Karpas-422 (cell line): ENCODE results near the gene HS3ST2. TPM values are rescaled to one million over a fixed set of nuclear protein-coding genes. Genes with fewer than 3 reads are reported as not detected.
"Not testable (repeated sequence)": the region's sequence is repeated elsewhere in the genome, so short reads cannot be mapped to it uniquely, and the experiment has no call there.

ENCODE experiments used
- DNase-seq: peaks from one replicate; pipeline ENCODE4 v3.0.0-alpha.2; 2015
- H2AFZ ChIP-seq: fragments of 200-600 bp; sonication (generic); 2 replicates; pipeline ENCODE4 v1.6.1; 2014; ENCODE audit warnings: antibody characterized with exemption, low read length, mixed read lengths
- H3K27ac ChIP-seq: fragments of 200-600 bp; sonication (generic); 2 replicates; pipeline ENCODE4 v1.5.1; 2014; ENCODE audit warnings: mild to moderate bottlenecking, low read length, moderate library complexity
- H3K27me3 ChIP-seq: fragments of 200-600 bp; sonication (generic); 2 replicates; pipeline ENCODE4 v1.6.1; 2014; ENCODE audit warnings: low read length, mixed read lengths
- H3K36me3 ChIP-seq: fragments of 200-600 bp; sonication (generic); 2 replicates; pipeline ENCODE4 v1.6.1; 2014; ENCODE audit warnings: low read length, mixed read lengths; ENCODE audit not compliant: insufficient read depth
- H3K4me1 ChIP-seq: fragments of 200-600 bp; sonication (generic); 2 replicates; pipeline ENCODE4 v1.6.1; 2014; ENCODE audit warnings: mild to moderate bottlenecking, low read length, mixed read lengths
- H3K4me2 ChIP-seq: fragments of 200-600 bp; sonication (generic); 2 replicates; pipeline ENCODE4 v1.6.1; 2014; ENCODE audit warnings: low read length, low read depth, mild to moderate bottlenecking; ENCODE audit not compliant: poor library complexity, severe bottlenecking
- H3K4me3 ChIP-seq: fragments of 200-600 bp; sonication (generic); 2 replicates; pipeline ENCODE4 v1.5.1; 2014; ENCODE audit warnings: mild to moderate bottlenecking, antibody characterized with exemption, low read length, mixed read lengths
- H3K79me2 ChIP-seq: fragments of 200-600 bp; sonication (generic); 2 replicates; pipeline ENCODE4 v1.6.1; 2014; ENCODE audit warnings: mild to moderate bottlenecking, low read length, mixed read lengths
- H3K9ac ChIP-seq: fragments of 200-600 bp; sonication (generic); 2 replicates; pipeline ENCODE4 v1.6.0; 2014; ENCODE audit warnings: low read length
- H3K9me2 ChIP-seq: fragments of 200-600 bp; sonication (generic), shearing (Covaris generic); replicated peaks from 2 replicates; pipeline ENCODE4 v1.6.0; 2014; ENCODE audit warnings: mild to moderate bottlenecking, low read length, moderate library complexity; ENCODE audit not compliant: insufficient read depth
- H3K9me3 ChIP-seq: fragments of 300-700, 200-600 bp; sonication (generic); 2 replicates; pipeline ENCODE4 v1.6.1; 2014; ENCODE audit warnings: low read length, mixed read lengths
- H4K20me1 ChIP-seq: fragments of 200-600 bp; sonication (generic); 2 replicates; pipeline ENCODE4 v1.6.1; 2014; ENCODE audit warnings: mild to moderate bottlenecking, antibody characterized with exemption, low read length, low read depth; ENCODE audit not compliant: insufficient read depth
- total RNA-seq: library from RNA; depleted of rRNA; stranded (reverse); fragments of >200 nt; shearing (Covaris generic); gene quantifications from 2 replicates; pipeline ENCODE4 v1.2.3, GENCODE V29; 2014; ENCODE audit warnings: low replicate concordance

The HS3ST2 gene
- total RNA-seq, 1 experiment from 2014 or later, result not detected

DNA sequence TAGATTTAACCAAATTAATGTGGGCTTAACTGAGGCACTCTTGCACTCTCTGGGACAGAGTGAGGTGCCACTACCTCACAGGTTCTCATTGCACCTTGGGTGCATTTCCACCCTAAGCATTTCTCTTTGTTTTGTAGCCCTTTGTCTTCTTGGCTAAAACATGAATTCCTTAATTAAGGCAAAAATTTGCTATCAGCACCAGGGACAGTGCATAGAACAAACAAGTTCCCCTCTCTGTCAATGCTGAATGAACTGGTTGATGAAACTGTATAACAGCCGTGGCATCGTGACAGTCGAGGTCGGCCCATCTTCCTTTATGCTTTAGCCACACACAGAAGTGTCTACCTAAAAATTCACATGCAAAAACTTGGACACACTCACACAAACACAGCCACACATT is 74.8 kb downstream of the HS3ST2 start:
- Histone ChIP-seq H3K4me3 (no peak overlapping the region), H3K79me2 (no peaks in the 10 kb centered on the region), H3K9me2 (no peaks in the 10 kb centered on the region), H4K20me1 (no peaks in the 10 kb centered on the region), H3K27ac (no peak overlapping the region), H3K9me3 (no peaks in the 10 kb centered on the region), H3K4me2 (no peak overlapping the region), H3K27me3 (no peaks in the 10 kb centered on the region), H2AFZ (no peak overlapping the region), H3K9ac (no peak overlapping the region), H3K36me3 (no peaks in the 10 kb centered on the region), H3K4me1 (no peaks in the 10 kb centered on the region)
- no peak for DNase-seq

DNA sequence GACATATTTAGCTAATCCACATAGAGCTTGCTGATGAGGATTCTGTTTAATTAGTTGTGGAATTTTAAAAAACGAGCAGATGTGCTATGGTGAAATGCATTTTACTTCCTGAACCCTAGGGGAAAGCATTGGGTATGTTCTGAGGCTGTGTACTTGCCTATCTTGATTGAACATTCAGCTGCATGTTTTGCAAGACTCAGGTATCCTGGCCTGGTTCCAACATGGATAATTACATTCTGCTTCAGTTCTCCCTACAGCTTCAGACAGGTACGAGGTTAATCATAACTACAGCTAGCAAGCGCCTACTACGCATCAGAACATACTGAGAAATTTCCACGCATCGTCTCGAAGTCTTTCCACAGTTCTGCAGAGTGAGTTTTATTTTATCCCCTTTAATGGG is 77.0 kb downstream of the HS3ST2 start:
- Histone ChIP-seq H3K9me2 (no peaks in the 10 kb centered on the region), H3K4me3 (no peak overlapping the region), H3K9me3 (no peaks in the 10 kb centered on the region), H3K36me3 (no peaks in the 10 kb centered on the region), H3K79me2 (no peaks in the 10 kb centered on the region), H3K4me1 (no peaks in the 10 kb centered on the region), H4K20me1 (no peaks in the 10 kb centered on the region), H3K27me3 (no peaks in the 10 kb centered on the region), H3K9ac (no peak overlapping the region), H2AFZ (no peak overlapping the region), H3K27ac (no peak overlapping the region), H3K4me2 (no peak overlapping the region)
- no peak for DNase-seq

DNA sequence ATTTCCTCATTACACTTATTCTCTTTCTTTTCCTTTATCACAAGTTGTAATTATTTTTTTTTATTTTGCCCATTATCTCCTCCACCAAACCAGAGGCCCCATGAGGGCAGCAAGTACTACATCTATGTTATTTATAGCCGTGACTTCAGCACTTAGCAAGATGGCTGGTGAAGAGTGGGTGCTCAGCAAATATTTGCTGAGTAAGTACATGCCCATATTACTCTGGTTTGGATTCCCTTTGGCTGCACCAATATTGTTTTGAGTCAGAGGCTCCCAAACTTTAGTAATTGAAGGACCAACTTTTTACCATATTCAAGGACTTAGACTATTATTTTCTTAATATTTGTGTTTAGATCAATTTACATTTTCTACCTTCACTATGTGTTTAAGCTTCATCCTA is 83.2 kb downstream of the HS3ST2 start:
- DNase-seq, result no peak
- H3K36me3 ChIP-seq, result no peaks in the 10 kb centered on the region
- H3K27ac ChIP-seq, result no peak overlapping the region
- no peaks in the 10 kb centered on the region for H3K79me2 ChIP-seq
- no peaks in the 10 kb centered on the region for H3K27me3 ChIP-seq
- H3K4me3 ChIP-seq, result no peak overlapping the region
- H4K20me1 ChIP-seq, result no peaks in the 10 kb centered on the region; the same call in 1 of the 2 replicates
- no peak overlapping the region for H2AFZ ChIP-seq
- H3K4me2 ChIP-seq, result no peak overlapping the region
- H3K9ac ChIP-seq, result no peak overlapping the region
- H3K9me3 ChIP-seq, result no peaks in the 10 kb centered on the region
- no peaks in the 10 kb centered on the region for H3K9me2 ChIP-seq
- H3K4me1 ChIP-seq, result no peaks in the 10 kb centered on the region

DNA sequence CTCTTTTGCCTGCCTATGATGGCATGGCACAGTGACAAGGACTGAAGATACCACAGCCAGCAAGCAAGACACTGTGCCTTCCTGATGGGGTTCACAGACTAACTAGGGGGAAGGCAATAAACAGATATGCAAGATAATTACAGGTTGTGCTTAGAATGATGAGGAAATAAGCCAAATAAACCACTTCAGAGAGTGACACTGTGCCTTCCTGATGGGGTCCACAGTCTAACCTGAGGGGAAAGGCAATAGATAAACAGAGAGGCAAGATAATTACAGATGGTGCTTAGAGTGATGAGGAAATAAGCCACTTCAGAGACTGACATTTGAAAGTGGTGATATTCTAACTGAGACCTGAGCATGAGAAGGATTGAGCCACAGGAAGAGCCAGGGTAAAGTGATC is 84.2 kb downstream of the HS3ST2 start:
- no peaks in the 10 kb centered on the region for H3K36me3 ChIP-seq
- H3K27me3 ChIP-seq, result no peaks in the 10 kb centered on the region
- DNase-seq, result no peak
- H3K27ac ChIP-seq, result no peak overlapping the region
- H4K20me1 ChIP-seq, result no peaks in the 10 kb centered on the region; the same call in 1 of the 2 replicates
- no peaks in the 10 kb centered on the region for H3K4me1 ChIP-seq
- H3K79me2 ChIP-seq, result no peaks in the 10 kb centered on the region
- H3K9ac ChIP-seq, result no peak overlapping the region
- H3K4me2 ChIP-seq, result no peak overlapping the region
- no peaks in the 10 kb centered on the region for H3K9me3 ChIP-seq
- no peak overlapping the region for H2AFZ ChIP-seq
- no peak overlapping the region for H3K4me3 ChIP-seq
- H3K9me2 ChIP-seq, result no peaks in the 10 kb centered on the region

DNA sequence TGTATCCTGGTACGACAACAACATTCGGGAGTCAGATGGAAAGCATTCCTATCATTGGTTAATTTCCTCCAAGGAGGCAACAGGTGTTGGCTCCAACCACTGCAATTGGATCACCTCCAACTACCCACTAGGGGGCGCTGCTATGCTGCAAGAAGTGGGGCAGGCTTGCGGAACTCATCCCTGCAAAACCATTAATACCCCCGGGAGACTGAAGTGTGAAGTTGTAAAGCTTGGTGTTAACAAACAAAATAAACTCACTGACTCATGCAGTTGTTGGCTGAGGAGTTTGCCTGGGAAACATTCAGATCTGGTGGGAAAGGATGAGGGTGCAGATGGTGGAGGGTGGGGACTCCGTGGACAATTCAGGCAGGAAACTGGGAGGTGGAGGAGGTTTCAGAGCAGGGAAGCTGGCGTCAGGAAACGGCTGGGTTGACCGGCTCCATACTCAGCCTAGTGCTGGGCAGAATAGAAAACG is 84.9 kb downstream of the HS3ST2 start:
- Histone ChIP-seq H3K9me3 (no peaks in the 10 kb centered on the region), H3K9me2 (no peaks in the 10 kb centered on the region), H2AFZ (no peak overlapping the region), H3K9ac (no peak overlapping the region), H3K4me3 (no peak overlapping the region), H3K4me2 (no peak overlapping the region), H3K27ac (no peak overlapping the region), H3K4me1 (no peaks in the 10 kb centered on the region), H3K27me3 (no peaks in the 10 kb centered on the region), H3K36me3 (no peaks in the 10 kb centered on the region), H4K20me1 (no peaks in the 10 kb centered on the region; the same call in 1 of the 2 replicates), H3K79me2 (no peaks in the 10 kb centered on the region)
- DNase-seq, result peak; percentile 89

DNA sequence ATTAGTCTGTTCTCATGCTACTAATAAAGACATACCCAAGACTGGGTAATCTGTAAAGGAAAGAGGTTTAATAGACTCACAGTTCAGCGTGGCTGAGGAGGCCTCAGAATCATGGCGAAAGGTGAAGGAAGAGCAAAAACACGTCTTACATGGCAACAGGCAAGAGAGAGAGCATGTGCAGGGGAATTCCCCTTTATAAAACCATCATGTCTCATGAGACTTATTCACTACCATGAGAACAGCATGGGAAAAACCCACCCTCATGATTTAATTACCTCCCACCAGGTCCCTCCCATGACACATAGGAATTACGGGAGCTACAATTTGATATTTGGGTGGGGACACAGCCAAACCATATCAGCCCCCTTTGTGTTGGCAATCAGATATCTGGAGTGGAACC is 85.6 kb downstream of the HS3ST2 start:
- not testable (repeated sequence) for H3K9ac ChIP-seq, H3K4me3 ChIP-seq, H4K20me1 ChIP-seq, H3K27ac ChIP-seq, H3K36me3 ChIP-seq, DNase-seq, H3K27me3 ChIP-seq, H3K4me2 ChIP-seq, H3K79me2 ChIP-seq, H3K9me3 ChIP-seq, H3K4me1 ChIP-seq, H3K9me2 ChIP-seq, H2AFZ ChIP-seq

DNA sequence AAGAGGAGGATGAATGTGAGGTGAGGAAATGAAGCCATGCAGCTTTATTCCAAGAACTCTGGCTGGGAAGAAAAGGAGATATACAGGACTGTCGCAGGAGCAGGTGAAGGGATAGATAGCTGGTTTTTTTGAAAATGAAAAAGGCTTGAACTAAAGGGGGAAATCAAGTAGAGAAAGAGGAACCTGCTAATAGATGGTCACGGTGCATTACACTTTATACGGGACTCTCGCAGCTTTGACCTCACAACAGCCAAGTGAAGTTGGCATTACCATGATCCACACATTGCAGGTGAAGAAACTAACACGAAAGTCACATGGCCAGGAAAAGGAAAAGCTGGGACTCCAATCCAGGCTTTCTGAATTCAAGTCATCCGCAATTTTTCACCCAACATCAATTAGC is 86.9 kb downstream of the HS3ST2 start:
- Histone ChIP-seq H3K27ac (no peak overlapping the region), H3K27me3 (no peaks in the 10 kb centered on the region), H3K9me3 (no peaks in the 10 kb centered on the region), H3K9me2 (no peaks in the 10 kb centered on the region), H3K9ac (no peak overlapping the region), H3K36me3 (no peaks in the 10 kb centered on the region), H2AFZ (no peak overlapping the region), H4K20me1 (no peaks in the 10 kb centered on the region; the same call in 1 of the 2 replicates), H3K79me2 (no peaks in the 10 kb centered on the region), H3K4me2 (no peak overlapping the region), H3K4me3 (no peak overlapping the region), H3K4me1 (no peaks in the 10 kb centered on the region)
- peak; percentile 55 for DNase-seq

DNA sequence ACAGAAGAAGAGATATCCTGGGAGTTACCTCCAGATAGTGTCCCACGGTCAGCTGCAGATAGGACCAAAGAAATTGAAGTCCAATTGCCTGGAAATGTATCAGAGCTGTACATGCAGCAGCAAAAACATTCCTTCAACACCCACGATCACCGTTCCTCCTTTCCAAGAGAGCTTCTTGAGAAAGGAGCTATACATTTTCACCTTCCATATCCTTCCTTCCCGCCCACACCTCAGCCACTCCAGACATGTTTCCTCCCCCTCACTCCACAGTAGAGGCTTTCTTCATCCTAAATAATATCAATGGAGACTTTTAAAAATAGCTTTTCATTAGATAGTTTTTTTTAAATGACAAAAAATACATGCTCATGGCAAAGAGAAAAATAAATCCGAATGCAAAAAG is 87.6 kb downstream of the HS3ST2 start:
- Histone ChIP-seq H3K9me3 (no peaks in the 10 kb centered on the region), H3K27ac (no peak overlapping the region), H3K4me1 (no peaks in the 10 kb centered on the region), H2AFZ (no peak overlapping the region), H3K27me3 (no peaks in the 10 kb centered on the region), H3K4me3 (no peak overlapping the region), H3K79me2 (no peaks in the 10 kb centered on the region), H3K9ac (no peak overlapping the region), H4K20me1 (no peaks in the 10 kb centered on the region; the same call in 1 of the 2 replicates), H3K4me2 (no peak overlapping the region), H3K36me3 (no peaks in the 10 kb centered on the region), H3K9me2 (no peaks in the 10 kb centered on the region)
- DNase-seq, result no peak

DNA sequence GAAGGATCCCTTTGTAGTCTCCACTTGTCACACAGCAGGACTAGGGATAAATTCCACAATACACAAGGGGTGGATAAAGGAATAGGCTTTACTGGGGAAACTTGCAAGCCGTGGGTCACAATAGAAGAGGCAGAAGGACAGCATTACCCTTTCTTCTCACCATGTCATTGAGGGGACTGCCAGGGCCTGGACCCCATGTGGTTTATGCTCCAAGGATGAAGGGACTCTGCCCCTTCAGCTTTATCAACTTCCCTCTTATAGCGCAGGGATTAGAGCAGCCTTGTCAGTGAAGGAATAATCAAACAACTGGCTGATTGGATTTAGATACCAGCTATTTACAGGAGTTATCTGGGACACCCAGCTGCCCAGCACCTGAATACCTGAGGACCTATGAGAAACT is 89.8 kb downstream of the HS3ST2 start:
- Histone ChIP-seq H2AFZ (no peak overlapping the region), H3K4me2 (no peak overlapping the region), H3K9me2 (no peaks in the 10 kb centered on the region), H3K27ac (no peak overlapping the region), H3K36me3 (no peaks in the 10 kb centered on the region), H3K4me3 (no peak overlapping the region), H3K79me2 (no peaks in the 10 kb centered on the region), H3K9ac (no peak overlapping the region), H3K4me1 (no peaks in the 10 kb centered on the region), H4K20me1 (no peaks in the 10 kb centered on the region; the same call in 1 of the 2 replicates), H3K27me3 (no peaks in the 10 kb centered on the region), H3K9me3 (no peaks in the 10 kb centered on the region)
- DNase-seq, result no peak
